Mucosa of stomach (tissue), 1 donor: ENCODE data around the gene AVL9.
"Not testable (repeated sequence)": the region's sequence is repeated elsewhere in the genome, so short reads cannot be mapped to it uniquely, and the experiment has no call there.

Experiments used
- H3K27me3 ChIP-seq: one replicate; pipeline ENCODE4 v1.7.0; 2013; ENCODE audit warnings: mild to moderate bottlenecking, low read length; ENCODE audit not compliant: control insufficient read depth, insufficient read depth
- H3K36me3 ChIP-seq: one replicate; pipeline ENCODE4 v1.7.0; 2013; ENCODE audit warnings: low read length; ENCODE audit not compliant: control insufficient read depth, insufficient read depth
- H3K4me1 ChIP-seq: one replicate; pipeline ENCODE4 v1.7.0; 2013; ENCODE audit warnings: mild to moderate bottlenecking, low read length; ENCODE audit not compliant: control insufficient read depth, insufficient read depth
- H3K4me3 ChIP-seq: one replicate; pipeline ENCODE4 v1.7.0; 2013; ENCODE audit warnings: low read length
- H3K9ac ChIP-seq: one replicate; pipeline ENCODE4 v1.7.0; 2013; ENCODE audit warnings: mild to moderate bottlenecking, low read length, moderate library complexity
- H3K9me3 ChIP-seq: one replicate; pipeline ENCODE4 v1.7.0; 2013; ENCODE audit warnings: mild to moderate bottlenecking, low read length, moderate library complexity; ENCODE audit not compliant: control insufficient read depth
- donor health status: Pancreatic carcinoma.

Gene AVL9

GRCh38 chr7:32636725-32637462, 141.6 kb downstream of the AVL9 start:
- not testable (repeated sequence) for H3K9ac ChIP-seq, H3K27me3 ChIP-seq, H3K36me3 ChIP-seq, H3K4me3 ChIP-seq, H3K4me1 ChIP-seq, H3K9me3 ChIP-seq

- not testable (repeated sequence) for H3K27me3 ChIP-seq, H3K4me1 ChIP-seq, H3K9me3 ChIP-seq, H3K9ac ChIP-seq, H3K36me3 ChIP-seq, H3K4me3 ChIP-seq
Measured at GRCh38 chr7:32637611-32638010, 142.3 kb downstream of the AVL9 start.
